ENCODE measurements around the gene AMBP.

Gene AMBP

DNA sequence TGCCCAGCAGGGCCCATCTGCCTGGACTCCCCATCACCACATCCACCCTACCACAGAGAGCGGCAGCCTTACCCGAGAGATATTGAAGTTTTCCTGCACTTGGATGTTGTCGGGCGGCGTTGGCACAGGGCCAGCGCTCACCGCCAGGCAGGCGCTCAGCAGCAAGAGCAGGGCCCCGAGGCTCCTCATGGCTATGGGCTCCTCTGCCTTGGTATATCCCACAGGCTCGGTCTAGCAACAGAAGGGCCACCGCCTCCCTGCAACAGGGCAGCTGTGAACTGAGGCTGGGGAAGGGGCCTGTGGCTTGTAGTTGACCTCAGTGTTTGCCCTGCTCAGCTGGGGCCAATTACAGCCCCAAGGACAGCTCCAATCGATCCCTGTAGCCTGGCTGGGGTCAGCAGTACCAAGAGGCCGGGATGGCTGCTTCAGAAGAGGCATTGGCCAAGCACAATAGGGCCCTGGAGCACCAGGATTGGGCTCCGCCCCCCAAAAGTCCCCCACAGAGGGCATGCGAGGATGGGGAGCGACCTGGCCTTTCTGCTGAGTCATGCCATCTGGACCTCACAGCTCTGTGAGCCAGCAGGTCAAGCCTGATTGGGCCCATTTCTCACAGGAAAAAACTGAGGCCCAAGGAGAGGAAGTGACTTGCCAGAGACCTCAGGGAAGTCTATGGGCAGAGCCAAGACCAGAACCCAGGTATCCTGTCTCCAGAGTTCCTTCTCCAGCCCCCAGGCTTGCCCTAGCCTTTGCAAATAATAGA, at the start of gene AMBP:
AMBP (minus strand) TSS at position 280 of the 760 bp plus-strand sequence; CDS start at position 189, 91 bp downstream.
- no peak for DNase-seq

DNA sequence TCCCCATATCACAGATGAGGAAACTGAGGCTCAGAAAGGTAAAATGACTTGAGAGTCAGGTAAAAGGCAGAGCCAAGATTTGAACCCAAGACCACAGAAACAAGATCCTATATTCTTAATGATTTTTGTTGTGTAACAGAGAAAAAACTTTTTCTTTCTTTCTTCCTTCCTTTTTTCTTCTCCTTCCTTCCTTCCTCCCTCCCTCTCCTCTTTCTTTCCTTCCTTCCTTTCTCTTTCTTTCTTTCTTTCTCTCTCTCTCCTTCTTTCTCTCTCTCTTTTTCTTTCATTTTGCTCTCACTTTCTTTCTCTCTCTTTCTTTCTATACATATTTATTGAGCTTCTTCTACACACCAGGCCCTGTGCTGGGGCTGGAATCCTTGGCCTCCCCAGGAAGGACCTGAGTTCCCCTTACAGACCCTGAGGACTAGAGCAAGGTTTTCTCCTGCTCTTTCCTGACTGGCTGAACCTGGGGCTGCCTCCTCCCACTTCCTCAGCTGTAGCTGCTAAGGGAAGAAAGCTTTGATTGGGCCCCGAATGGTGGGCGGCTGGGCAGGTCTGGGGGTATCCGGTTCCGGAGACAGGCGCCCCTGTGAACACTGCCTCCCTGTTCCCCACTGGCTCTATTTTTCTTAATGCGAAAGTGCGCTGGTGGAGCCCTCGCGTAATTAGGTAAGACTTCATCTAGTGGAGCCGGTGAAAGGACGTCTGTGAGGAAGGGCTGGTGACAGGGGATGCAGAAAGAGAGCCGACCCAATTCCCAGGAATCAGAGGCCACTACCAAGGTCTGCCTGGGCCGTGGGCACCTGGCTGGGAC, 48.4 kb upstream of the AMBP start:
- DNase-seq: no peak

DNA sequence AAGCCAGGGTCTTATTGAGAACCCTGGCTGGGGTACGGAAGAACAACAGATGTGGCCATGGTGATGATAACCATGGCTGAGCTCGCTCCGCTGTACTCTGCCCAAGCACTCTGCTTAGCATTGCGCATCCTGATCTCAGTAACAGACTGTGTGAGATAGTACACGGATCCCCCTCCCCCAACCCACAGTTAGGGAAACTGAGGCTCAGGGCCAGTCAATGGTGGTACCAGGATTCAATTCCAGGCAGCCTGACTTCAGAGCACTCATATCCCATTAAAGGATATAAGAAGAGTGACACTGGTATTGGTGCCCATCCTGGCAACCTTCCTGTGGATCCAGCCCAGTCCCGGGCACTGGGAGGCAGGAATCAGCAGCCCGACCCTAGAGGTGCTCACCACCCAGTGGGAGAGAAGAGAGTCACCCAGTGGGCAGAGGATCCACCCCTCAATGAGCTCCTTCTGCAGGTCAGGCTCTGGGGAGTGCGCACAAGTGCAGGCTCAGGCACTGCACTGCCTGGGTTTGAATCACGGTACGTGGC, 47.4 kb upstream of the AMBP start:
- DNase-seq: no peak

DNA sequence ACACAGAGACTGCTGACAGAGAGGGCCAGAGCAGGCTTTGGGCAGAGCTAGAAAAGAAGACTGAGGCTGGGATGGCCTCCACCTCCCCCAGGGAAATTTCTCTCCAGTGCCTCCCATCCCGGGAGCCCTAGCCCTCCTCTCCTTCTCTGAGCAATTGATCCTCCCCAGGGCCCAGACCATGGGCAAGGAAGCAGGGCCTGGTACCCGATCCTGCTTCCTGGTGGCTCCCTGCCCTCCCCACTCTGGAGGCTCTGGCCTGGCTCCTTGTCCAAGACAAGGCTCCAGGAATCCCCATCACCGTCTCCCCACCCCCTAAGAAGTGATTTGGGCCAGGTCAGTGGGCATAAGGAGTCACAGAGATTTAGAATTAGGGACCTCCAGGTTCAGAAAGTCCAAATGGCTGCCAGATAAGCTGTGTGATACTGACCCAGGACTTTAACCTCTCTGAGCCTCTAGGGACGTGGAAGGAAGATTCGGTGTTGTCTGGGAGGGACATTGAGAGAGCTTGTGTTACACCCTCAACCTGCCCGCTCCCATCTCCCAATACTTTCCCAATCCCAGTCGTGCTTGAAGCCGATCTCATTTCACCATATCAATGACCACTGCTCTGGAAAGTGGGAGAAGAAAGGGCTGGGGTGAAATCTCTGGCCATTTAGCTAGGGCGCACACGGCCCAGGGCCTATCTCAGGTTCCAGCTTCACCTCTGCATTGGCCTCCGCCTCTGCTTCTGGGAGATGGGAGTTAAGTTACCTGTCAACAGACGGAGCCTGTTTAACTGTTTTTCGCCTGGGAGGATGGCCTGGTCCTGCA, 46.8 kb upstream of the AMBP start:
- no peak for DNase-seq

DNA sequence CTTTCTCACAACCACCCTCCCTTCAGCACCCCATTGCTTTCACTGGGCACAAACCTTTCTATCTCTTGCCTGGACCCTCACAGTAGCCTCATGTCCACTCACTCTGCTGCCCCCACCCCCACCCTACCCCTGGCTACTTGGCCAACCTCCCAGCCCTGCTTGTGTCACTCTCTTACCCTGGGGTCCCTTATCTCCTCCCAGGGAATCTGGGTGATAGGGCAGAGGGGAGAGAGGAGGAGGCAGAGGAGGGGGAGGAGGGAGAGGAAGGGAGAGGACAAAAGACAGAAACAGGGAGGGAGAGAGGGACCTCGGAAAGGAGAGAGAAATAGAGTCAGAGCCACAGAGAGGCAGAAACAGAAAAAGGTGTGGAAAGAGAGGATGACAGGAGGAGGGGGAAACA, 46.0 kb upstream of the AMBP start:
- no peak for DNase-seq

DNA sequence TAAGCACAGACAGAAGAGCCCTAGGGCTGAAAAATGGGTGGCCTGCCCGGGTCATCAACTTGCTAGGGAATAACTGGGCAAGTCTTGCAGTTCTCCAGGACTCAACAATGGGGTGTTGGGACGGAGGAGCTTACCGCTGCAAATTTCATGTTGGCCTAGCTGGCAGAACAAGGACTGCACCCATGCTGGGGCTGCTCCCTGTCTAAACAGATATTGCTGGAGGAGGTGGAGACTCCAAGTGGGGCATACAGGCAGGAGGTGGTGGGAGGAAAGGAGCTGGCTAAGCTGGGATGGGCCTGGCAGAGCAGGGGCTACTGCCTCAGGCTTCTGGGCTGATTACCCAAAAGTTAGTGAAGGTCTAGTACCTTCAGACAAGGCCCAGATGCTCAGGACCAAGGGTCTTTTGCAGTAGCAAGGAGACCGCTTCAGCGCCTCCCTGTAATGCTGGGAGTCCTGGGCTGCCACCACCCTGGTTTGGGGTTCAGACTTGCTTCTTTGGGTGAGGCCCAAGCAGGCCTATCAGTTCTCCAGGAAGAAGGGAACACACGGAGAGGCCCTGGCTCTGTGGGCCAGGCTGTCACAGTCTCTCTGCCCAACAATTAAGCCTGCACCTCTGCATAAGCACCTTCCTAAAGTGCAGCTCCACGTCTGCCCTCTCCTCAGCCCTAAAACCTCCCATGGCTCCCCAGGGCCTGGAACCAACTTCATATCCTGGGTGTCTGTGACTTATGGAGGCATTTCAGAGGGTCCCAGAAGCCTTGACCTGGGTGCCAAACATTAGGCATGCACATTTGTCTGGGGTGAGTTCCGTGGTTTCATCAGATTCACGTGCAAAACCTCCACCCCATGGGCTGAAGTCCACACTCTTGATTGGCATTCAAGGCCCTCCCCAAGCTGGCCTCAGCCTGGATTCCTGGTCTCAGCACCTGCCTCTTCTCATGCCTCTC, 45.2 kb upstream of the AMBP start:
- no peak for DNase-seq

DNA sequence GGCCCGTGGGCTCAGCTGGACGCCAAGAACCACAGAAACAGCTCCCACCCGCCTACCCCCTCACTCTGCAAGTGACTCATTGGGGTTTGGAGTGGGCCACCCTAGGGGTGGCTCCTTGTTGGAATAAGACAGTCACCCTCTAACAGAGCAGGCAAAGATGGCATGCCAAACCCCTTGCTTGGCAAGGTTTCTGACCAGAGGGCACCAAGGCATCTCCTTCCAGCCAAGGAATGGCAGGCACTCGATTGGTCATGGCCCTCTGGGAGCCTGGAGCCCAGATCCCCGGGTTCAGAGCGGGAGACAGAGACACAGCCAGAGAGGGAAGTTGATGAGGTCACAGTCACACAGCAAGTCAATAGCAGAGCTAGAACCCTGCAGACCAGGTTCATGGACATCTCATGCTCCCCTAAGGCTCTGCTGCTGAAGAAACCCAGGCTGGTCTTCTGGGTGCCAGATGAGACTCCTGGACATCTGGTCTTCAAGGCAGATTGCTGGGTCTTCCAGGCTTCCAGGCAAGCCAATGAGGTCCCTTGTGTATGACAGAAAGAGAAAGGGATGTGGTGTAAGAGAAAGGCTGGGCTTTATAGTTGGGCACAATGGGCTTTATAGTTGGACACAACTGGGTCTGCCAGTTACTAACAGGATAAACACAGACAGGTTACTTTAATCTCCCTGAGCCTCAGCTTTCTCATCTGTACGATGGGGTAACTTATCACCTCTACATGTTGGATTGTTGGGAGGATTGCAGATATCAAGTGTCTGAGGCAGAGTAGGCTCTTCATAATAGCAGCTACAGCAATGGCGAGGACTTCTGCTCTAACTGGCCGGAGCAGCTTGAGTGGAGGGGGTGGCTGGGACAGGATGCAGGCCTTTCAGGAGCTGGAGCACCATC, 44.3 kb upstream of the AMBP start:
- DNase-seq: no peak

DNA sequence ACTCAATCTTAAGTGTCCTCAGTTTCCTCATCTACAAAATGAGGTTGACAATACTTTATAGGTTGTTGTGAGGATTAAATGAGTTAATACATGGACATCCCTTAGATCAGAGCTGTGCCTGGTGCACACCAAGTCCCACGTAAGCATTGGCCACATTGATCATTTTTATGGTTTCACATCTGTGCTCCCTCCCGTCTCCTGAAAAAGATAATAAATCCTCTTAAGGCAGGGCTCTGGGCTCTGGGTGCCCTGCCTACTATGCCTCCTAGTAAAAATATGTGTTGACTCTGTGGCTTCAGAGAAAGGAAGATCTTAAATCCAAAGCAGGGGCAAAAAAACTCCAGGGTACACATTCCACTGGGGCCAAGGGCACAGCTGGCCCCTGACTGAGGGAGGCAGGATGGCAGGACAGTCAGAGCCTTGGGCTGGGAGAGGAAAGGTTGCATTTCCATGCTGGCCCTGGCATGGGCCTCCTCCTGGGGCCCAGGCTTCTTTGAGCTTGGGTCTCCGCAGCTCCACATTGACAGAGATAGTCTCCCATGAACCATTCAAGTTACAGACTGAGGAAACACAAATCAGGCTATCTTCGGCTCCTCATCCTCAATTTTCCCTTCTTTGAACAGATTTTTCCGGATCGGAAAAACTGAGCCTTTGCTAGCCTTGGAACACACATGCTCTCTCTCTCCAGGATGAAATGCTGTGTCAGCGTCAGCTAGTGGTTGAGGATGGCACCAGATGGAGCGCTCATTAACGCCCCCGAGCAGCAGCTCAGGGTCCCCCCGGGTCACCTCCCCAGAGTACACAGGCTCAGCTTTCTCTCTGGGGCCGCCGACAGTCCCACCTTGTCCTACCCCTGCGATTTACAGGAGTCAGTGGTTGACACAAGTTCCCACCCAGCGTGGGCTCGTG, 43.4 kb upstream of the AMBP start:
- no peak for DNase-seq

DNA sequence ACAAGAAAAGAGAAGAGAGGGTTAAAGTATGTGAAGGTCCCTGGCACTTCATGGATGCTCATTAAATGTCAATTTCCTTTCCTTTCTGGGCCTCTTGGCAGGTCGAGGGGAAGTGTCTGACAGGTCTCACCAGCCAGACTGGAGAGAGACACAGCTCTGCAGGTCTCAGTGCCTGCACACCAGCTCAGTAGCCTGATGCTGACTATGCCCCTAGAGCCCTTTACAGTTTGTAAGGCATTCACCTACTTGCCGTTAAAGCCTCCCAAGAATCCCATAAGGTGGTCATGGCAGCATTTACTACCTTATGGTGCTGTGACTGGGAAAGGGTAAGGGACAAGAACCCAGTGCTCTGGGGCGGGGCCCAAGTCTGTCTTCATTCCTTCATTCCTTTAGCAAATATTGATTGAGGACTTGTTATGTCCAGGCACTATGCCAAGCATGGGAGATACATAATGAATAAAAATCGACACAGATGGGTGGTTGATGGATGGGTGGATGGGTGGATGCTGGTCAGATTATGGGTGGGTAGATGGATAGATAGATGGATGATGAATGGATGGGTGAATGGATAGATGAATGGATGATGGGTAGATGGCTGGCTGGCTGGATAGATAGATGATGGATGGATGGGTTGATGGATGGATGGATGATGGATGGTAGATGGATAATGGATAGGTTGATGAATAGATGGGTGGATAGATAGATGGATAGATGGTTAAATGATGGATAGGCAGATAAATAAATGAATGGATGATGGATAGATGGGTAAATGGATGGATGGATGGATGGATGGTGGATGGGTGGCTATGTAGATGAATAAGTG, 42.3 kb upstream of the AMBP start:
- no peak for DNase-seq

DNA sequence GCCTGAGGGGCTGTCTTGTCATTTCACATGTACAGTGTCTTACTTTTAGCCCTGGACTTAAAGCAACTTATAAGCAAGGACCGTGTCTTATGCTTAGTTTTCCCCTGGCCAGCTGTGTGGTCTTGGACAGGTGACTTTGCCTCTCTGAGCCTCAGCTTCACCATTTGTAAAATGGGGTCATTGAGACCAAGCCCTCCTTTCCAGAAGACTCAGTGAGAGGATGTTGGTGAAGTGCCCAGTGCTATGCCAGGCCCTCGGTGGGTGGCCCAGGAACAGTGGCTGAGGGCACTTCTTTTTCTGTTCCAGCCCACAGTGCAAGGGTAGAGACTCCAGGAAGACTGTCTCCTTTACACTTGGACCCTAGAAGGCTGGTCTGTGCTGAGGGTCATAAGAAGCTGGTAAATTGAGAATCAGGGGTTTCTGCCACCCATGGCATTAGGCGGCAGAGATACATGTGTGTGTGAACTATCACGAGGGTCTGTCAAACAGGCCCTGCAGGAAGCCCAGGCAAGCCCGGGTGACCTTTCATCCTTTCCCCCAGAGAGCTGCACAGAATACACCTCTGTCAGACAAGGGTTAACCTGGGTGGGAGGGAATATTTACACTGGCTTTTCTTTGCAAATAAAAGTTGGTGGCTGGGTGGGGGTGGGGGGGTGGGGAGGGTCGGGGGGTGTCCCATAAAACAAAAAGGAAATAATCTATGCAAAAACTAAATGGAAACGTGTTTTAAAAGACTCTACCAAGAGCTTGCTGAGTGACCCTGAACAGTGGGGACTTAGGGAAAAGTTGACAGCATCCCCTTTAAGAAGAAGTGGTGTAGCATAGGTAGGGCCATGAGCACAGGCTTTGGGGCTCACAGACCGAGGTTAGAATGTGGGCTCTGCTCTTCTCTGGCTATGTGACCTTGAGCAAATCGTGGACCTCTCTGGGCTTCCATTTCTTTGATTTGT, 41.4 kb upstream of the AMBP start:
- no peak for DNase-seq

DNA sequence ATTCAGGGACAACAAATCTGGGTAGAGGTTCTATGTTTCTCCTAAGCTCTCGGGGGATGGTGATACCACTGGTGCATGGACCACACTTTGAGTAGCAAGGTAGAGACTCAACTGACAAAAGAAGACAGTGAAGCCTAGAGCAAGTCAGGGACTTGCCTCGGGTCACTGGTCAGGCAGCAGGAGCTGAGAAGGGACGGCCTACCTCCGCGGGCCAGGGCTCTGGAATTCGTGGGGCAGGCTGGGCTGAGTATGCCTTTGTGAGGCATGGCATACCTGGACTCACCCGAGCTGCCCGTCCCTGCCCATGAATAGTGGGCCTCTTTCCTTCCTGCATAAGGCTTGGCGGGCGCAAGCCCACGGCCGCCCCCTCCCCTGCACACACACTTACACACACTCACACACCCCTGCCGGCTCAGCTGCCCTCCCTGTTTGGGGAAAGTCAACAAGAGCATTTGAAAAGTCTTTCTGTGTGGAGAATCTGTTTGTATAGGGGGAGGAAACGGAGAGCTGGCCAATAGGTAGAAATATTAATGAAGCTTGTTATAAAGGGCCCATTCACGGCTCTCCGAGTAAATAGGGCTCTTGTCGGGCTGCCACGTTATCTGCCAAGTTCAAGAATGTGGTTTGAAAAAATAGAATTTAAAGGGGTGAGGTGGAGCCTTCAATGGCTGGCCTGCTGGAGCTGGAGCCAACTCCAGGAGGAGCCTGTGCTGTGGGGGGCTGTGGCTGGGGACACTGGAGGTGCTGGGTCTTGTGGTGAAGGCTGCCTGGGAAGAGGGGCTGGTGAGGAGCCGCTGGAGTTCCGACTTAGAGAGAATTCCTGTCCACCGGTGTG, 40.1 kb upstream of the AMBP start:
- DNase-seq: no peak

DNA sequence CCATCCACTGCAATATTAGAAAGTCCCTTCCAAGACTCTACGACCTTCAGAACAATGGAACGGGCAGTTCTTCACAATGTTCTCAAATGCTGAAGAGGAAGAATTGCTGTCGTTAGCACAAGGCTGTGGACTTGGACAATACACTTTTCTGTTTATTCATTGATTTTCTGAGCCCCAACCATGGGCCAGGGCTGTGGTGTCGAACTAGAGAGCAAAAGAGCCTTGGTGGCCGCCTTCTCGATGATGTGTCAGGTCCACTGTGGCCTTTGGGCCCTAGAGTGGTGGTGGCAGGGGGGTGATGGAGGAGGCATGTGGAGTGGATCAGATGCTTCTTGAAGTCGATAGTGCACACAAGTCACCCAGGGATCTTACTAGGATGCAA, 39.5 kb upstream of the AMBP start:
- DNase-seq: no peak

DNA sequence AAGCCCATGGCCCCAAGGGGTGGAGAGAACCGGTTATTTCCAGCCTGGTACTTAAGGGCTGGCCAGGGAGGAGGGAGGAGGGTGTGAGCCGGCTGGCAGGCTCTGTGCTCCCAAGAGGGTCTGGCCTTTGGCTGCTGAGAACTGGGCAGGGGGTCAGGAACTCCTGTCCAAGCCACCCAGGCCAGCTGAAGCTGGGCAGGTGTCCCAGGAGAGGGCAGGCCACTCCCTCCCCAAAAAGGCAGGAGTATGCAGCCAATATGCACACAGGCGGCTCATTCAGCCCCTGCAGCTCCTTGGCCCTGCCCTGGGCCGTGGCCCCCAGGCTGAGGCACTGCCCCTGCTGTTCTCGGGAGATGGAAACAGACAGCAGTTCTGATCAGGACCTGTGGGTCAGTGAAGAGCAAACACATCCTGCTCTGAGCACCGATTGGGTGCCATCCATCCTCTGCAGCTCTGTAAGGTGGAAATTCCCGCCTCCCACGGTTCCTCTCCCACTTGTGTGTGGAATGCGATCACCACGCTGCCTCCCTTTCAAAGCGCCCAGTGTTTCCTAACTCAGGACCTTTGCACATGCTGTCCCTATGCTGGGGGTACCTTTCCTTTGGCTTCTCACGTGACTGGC, 38.1 kb upstream of the AMBP start:
- no peak for DNase-seq

DNA sequence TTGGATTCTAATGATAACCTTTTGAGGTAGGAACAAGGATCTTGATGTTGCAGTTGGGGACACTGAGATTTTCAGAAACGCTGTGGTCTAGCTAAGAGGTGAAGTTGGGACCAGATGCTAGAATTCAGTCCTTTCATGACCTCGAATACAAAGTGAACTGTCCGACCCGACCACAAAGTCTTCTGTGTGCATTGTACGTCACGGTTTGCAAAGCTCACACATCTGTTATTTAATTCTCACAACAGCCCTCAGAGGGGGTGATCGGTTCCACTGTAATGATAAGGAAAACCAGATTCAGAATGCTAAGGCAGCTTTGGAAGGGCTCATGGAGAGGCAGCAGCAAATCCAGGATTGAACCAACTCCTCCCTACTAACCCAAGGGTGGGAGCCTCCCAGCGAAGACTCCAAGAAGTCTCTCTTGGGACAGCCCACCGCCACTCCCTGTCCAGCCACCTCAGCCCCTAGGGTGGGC, 37.6 kb upstream of the AMBP start:
- no peak for DNase-seq

DNA sequence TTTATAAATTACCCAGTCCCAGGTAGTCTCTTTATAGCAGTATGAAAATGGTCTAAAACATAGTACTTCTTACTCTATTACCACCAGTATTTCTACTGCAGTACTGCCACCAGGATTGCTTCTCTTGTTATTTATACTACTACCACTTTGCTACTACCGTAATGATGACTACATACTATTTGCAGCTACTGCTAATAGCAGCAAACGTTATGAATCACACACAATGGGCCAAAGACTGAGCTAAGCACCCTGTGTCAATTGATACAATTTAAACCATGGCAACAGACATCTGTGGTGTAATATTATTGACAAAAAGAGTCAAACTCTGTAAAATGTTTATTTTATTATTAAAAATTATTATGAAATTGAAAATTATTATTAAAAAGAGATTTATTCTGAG, 36.3 kb upstream of the AMBP start:
- DNase-seq: no peak
